GM12878 (cell line): Measurements from ENCODE around the gene TUBA3C. TPM values are rescaled to one million over a fixed set of nuclear protein-coding genes. Genes with fewer than 3 reads are reported as not detected.

ENCODE experiments used
- polyA plus RNA-seq, 11 experiments: library from polyadenylated mRNA; depleted of rRNA in 4 of 11; unstranded in 6 of 11; stranded (reverse) in 5 of 11; fragments of >200 nt; fragmentation: Nextera tagmentation in 4 of 11; fragmentation: Illumina TruSeq in 1 of 11; extraction: Ambion mirVana in 4 of 11; extraction: Trizol in 1 of 11; gene quantifications; 1 replicate in 1 of 11; 2 replicates in 10 of 11; pipeline versions ENCODE4 v1.2.1 to v1.2.3, GENCODE V29; 2011 to 2016; ENCODE audit warnings: inconsistent platforms in 2 of 11, missing spikeins in 2 of 11, low read depth in 1 of 11
- small RNA-seq: library from RNA; depleted of rRNA; stranded (forward); fragments of <200 nt; gene quantifications from one replicate; pipeline ENCODE3, GENCODE V24; 2014
- total RNA-seq, 4 experiments: library from RNA; depleted of rRNA in 3 of 4; stranded (reverse); fragments of >200 nt in 3 of 4; fragmentation: Illumina TruSeq in 1 of 4; extraction: Trizol in 1 of 4; gene quantifications; 2 replicates each; pipeline versions ENCODE4 v1.2.1 to v1.2.3, GENCODE V29; 2013 to 2021

Gene TUBA3C
- total and polyA plus RNA-seq, 10 of the 15 experiments (the other 5 are each of a cell fraction or from before 2014, with no cell fraction given), result 0.04 to 4.5 (median 0.31) TPM; not detected in 5

Small RNAs within 50 kb of the gene (small RNA-seq; reads per million reads assigned to genes)
- gene AL139327.4, result not detected
